Osteocyte (in vitro differentiated cells): ENCODE measurements around the gene IFI44. TPM values are rescaled to one million over a fixed set of nuclear protein-coding genes. Genes with fewer than 3 reads are reported as not detected.

ENCODE experiments used
- DNase-seq: peaks from one replicate; pipeline ENCODE4 v3.0.0; 2021; ENCODE audit warnings: mixed read lengths; ENCODE audit not compliant: unreplicated experiment; ENCODE audit errors: extremely low spot score
- H3K27ac Mint-ChIP-seq: one replicate; pipeline ENCODE4 v1.8.0; 2021; ENCODE audit warnings: mild to moderate bottlenecking, mixed read lengths; ENCODE audit not compliant: unreplicated experiment
- H3K27me3 Mint-ChIP-seq: one replicate; pipeline ENCODE4 v1.8.0; 2021; ENCODE audit warnings: mixed read lengths; ENCODE audit not compliant: unreplicated experiment
- H3K36me3 Mint-ChIP-seq: one replicate; pipeline ENCODE4 v1.8.0; 2021; ENCODE audit warnings: mixed read lengths; ENCODE audit not compliant: unreplicated experiment
- H3K4me1 Mint-ChIP-seq: one replicate; pipeline ENCODE4 v1.8.0; 2021; ENCODE audit warnings: mixed read lengths; ENCODE audit not compliant: unreplicated experiment
- H3K4me3 Mint-ChIP-seq: one replicate; pipeline ENCODE4 v1.8.0; 2021; ENCODE audit warnings: mild to moderate bottlenecking, moderate library complexity, mixed read lengths; ENCODE audit not compliant: unreplicated experiment
- H3K9me3 Mint-ChIP-seq: one replicate; pipeline ENCODE4 v1.8.0; 2021; ENCODE audit warnings: mixed read lengths; ENCODE audit not compliant: unreplicated experiment
- total RNA-seq: library from RNA; stranded (reverse); gene quantifications from 2 replicates; pipeline ENCODE4 v1.2.1, GENCODE V29; 2021
- TF ChIP-seq, protein P1 (sequence below): fragments of 200-600 bp; sonication (generic); IDR thresholded peaks from 2 replicates; pipeline ENCODE4 v1.5.0; 2021; ENCODE audit warnings: antibody characterized with exemption, mild to moderate bottlenecking, moderate library complexity

Gene IFI44
- total RNA-seq, 1 donor from 2014 or later = 19.7 TPM

DNA sequence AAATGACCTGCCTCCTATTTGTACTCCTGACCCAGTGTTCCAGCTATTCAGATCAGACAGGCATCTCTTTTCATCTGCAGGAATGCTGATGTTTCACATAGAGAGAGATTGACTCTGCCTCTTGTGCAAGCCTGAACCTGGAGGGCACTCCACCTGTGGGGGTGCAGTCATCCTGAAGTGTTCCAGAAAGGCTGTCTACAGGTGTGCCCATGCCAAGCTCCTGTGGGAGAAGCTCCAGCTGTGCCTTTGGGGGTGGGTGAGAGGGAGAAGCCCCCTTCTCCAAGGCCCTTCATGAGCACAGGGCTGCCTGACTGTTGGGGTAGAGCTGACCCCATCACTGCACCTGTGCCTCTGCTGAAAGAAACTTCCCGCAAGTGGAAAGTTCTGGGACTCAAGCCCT lies 22.8 kb downstream of the IFI44 start:
- Mint-ChIP-seq H3K9me3 (peaks cover 4% of the 10 kb centered on the region), H3K27ac (no peak overlapping the region), H3K27me3 (no peaks in the 10 kb centered on the region)

DNA sequence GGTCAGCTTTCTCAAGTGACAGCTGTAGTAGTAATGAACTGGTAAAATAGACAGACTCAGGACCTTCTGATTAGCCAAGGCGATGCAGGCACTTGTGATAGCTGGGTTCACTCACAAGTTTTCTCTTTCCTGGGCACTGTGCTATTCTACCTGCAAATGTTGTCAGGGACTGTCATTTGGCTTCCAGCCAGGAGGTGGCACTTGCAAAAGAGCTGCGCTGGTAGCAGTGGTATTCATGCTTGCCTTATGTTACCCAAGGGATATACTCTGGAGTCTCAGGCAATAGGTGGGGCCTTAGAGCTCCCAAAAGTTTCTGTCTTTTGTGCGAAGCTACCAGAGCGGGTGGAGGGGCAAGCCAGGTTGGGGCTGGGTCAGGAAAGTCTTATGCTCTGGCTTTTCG lies 23.5 kb downstream of the IFI44 start:
- TF ChIP-seq, protein P1, sequence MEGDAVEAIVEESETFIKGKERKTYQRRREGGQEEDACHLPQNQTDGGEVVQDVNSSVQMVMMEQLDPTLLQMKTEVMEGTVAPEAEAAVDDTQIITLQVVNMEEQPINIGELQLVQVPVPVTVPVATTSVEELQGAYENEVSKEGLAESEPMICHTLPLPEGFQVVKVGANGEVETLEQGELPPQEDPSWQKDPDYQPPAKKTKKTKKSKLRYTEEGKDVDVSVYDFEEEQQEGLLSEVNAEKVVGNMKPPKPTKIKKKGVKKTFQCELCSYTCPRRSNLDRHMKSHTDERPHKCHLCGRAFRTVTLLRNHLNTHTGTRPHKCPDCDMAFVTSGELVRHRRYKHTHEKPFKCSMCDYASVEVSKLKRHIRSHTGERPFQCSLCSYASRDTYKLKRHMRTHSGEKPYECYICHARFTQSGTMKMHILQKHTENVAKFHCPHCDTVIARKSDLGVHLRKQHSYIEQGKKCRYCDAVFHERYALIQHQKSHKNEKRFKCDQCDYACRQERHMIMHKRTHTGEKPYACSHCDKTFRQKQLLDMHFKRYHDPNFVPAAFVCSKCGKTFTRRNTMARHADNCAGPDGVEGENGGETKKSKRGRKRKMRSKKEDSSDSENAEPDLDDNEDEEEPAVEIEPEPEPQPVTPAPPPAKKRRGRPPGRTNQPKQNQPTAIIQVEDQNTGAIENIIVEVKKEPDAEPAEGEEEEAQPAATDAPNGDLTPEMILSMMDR = no peak
- no peak for DNase-seq
- Mint-ChIP-seq H3K27me3 (no peaks in the 10 kb centered on the region), H3K36me3 (no peaks in the 10 kb centered on the region), H3K9me3 (peaks cover 4% of the 10 kb centered on the region), H3K27ac (no peak overlapping the region), H3K4me3 (no peak overlapping the region), H3K4me1 (peaks cover 4% of the 10 kb centered on the region)

More for the DNA sequence above, 22.8 kb downstream of the IFI44 start:
- Mint-ChIP-seq H3K36me3 (no peaks in the 10 kb centered on the region), H3K4me1 (no peaks in the 10 kb centered on the region), H3K4me3 (no peak overlapping the region)
- TF ChIP-seq, protein P1 = no peak
- no peak for DNase-seq

DNA sequence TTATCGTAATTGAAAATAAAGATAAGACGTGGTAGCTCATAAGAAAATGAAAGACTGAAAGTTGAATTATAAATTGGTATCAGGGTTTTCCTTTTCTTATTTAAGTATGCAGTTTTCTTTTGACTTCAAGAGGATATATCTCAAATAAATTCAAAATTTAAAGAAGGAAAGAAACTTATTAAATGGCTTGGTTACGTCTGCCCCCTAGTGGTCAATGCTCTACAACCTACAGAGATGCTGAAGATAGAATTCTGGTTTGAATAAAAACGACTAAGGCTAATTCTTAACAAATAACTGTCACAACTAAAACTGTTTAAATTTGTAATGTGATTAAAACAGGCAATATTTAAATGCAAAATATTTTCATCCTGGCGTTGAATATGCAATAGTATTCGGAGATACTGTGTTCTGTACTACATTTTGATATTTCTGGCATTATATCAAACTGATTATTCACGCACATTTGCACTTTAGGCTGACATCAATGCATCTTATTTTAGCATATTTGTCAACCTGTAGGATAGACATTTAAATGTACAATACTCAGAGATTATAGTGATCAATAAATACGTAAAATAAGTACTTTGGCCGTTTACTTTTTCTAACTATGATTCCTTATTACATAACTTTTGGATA lies 26.8 kb downstream of the IFI44 start:
- H3K4me1 Mint-ChIP-seq = peaks cover 8% of the 10 kb centered on the region
- no peak overlapping the region for H3K27ac Mint-ChIP-seq
- no peaks in the 10 kb centered on the region for H3K27me3 Mint-ChIP-seq
- H3K4me3 Mint-ChIP-seq = no peak overlapping the region
- no peaks in the 10 kb centered on the region for H3K9me3 Mint-ChIP-seq
- TF ChIP-seq, protein P1 = peak; percentile 83
- DNase-seq = no peak
- H3K36me3 Mint-ChIP-seq = no peaks in the 10 kb centered on the region

DNA sequence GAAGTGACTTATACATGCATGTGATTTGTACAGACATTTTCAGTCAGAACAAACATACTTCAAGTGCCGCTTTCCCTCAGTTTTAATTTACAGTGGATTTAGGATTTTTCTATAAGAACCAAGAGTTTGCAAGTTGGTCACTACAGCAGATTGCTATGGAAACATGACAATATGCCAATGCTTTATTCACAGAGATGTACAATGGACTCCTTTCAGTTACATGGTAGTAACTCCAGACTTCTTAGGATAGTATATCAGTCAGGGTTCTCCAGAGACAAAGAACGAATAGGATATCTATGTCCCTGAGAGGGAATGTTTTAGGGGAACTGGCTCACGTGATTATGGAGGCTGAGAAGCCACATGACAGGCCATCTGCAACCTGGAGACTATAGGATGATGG lies 27.4 kb downstream of the IFI44 start:
- Mint-ChIP-seq H3K36me3 (no peaks in the 10 kb centered on the region), H3K27me3 (no peaks in the 10 kb centered on the region), H3K9me3 (no peaks in the 10 kb centered on the region), H3K4me3 (no peak overlapping the region), H3K27ac (no peak overlapping the region), H3K4me1 (peaks cover 8% of the 10 kb centered on the region)
- TF ChIP-seq, protein P1 = no peak
- no peak for DNase-seq

DNA sequence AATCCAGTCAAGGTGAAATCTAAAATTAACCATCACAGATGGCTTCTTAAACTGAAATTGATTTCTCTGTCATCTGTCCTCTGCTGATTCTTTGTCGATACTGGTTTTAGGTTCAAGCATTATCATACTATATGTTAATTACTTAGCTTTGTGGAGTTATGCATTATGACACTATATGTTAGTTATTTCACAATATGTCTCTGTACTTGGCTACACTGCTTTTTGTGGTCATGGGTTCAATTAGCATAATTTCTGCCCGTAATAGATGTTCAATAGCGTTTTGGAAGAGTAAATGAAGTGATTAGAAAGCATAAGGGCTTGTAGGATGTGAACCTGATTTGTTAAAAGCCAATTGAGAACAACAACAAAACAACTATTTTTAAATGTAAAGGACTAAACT lies 28.2 kb downstream of the IFI44 start:
- peaks cover 8% of the 10 kb centered on the region for H3K4me1 Mint-ChIP-seq
- H3K27me3 Mint-ChIP-seq = no peaks in the 10 kb centered on the region
- DNase-seq = no peak
- no peaks in the 10 kb centered on the region for H3K36me3 Mint-ChIP-seq
- H3K9me3 Mint-ChIP-seq = no peaks in the 10 kb centered on the region
- no peak overlapping the region for H3K27ac Mint-ChIP-seq
- no peak overlapping the region for H3K4me3 Mint-ChIP-seq
- TF ChIP-seq, protein P1 = no peak
